ENCODE data around the gene KCNQ2.

The KCNQ2 gene

DNA sequence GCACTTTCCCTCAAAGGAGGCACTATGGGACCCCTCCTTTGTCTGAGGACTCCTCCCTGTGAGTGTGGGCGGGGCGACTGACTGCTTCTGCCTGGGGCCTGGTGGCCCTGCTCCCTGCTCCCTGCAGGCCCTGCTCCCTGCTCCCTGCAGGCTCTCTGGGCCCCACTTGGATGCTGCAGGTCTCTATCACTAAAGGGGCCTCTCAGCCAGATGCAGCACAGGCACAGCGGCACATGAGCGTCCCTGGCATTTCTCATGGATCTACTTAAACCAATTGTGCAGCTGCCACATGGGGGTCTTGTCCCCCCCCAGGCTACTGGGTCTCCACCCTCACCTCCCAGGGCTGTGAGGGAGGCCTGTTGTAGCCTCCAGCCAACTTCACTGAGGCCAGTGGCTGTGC is 18.6 kb upstream of the KCNQ2 start:
- in situ Hi-C loops (cut with HindIII; ENCODE audit: low sequenced_read_pairs), result no loop called here

DNA sequence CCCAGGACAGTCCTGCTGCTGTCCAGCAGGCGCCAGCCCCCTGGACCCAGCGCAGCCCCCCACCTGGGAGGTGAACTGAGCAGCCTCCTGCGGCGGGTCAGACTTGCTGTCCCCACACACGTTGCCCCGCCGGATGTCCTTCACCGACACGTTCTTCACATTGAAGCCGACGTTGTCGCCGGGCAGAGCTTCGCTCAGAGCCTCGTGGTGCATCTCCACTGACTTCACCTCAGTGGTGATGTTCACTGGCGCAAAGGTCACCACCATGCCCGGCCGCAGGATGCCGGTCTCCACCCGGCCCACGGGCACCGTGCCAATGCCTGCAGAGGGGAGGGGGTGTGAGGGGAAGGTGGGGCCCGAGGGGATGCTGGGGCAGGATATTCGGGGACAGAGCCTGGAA is 18.0 kb upstream of the KCNQ2 start:
- in situ Hi-C loops (cut with HindIII; ENCODE audit: low sequenced_read_pairs), result no loop called here

DNA sequence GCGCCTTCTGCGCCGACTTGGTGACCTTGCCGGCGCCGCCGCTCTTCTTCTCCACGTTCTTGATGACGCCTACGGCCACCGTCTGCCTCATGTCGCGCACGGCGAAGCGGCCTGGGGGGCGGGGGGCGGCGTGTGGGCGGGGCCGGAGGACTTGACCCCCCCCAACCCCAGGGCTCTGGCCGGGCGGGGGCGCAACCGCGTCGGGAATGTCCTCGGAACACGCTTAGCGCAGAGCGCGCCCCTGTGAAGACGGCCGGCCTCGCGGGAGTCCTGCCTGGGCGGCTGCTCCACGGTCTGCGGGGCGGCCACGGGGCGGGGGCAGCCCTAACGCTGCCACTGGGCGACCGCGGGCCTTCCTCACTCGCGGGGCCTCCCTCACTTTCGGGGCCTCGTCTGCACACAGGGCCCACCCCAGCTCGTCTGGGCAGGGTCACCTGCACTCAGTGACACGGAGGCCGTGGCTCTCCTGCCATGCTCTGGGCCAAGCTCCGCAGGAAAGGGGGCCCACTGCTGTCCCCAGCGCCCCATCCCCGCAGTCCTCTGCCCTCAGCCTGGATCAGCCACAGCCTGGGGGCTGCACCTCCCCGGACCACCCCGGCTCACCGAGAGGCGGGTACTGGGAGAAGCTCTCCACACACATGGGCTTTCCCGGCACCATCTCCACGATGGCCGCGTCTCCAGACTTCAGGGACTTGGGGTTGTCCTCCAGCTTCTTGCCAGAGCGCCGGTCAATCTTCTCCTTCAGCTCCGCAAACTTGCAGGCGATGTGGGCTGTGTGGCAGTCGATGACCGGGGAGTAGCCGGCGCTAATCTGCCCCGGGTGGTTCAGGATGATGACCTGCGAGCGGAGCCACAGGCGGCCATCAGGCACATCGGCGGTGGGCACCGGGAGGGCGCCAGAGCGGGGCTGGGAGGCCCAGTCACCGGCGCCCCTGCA is 16.1 kb upstream of the KCNQ2 start:
- in situ Hi-C loops (cut with HindIII; ENCODE audit: low sequenced_read_pairs), result no loop called here

DNA sequence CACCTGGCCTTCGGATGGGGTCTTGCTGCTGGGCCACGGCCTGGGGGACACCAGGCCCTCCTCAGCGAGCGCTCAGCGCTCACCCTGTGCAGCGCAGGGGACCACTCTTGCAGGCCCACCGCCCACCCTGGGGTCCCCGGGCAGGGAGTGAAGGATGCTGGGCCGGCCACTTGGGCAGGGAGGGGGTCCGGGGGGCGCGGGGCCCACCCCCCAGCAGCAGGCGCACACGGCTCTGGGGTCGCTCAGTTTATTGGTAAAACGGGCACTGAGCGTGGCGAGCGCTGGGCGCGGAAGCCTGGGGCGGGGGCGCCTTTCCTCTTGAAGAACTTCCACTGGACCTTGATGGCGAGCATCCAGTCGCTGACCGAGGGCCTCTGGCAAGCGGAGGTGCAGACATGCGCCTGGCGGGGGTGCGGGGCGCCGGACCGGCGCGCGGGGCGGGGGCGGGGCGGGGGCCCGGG is 15.4 kb upstream of the KCNQ2 start:
- in situ Hi-C loops (cut with HindIII; ENCODE audit: low sequenced_read_pairs), result no loop called here

DNA sequence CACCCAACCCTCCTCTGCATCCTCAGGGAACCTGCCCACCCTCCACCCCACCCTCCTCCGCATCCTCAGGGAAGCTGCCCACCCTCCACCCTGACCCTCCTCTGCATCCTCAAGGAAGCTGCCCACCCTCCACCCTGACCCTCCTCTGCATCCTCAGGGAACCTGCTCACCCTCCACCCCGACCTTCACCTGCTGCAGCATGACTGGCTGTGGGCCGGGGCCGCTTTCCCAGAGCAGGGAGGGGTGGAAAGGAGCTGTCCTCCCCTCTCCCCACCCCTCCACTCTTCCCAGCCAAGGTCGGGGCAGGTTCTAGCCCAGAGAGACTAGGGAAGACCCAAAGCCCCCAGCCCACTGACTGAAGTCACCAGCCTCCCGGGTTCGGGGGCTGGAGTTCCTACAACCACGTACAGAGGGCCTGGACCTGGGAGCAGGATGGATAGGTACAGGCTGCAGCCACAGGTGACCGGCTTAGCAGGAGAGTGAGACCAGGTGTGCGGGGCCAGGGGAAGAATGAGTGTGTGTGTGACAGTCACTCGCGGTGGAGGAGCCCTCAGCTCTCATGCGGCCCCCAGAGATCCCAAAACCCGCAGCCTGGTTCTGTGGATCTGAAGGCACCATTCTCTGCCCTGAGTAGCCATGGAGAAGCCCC is 14.8 kb upstream of the KCNQ2 start:
- in situ Hi-C loops (cut with HindIII; ENCODE audit: low sequenced_read_pairs), result no loop called here

DNA sequence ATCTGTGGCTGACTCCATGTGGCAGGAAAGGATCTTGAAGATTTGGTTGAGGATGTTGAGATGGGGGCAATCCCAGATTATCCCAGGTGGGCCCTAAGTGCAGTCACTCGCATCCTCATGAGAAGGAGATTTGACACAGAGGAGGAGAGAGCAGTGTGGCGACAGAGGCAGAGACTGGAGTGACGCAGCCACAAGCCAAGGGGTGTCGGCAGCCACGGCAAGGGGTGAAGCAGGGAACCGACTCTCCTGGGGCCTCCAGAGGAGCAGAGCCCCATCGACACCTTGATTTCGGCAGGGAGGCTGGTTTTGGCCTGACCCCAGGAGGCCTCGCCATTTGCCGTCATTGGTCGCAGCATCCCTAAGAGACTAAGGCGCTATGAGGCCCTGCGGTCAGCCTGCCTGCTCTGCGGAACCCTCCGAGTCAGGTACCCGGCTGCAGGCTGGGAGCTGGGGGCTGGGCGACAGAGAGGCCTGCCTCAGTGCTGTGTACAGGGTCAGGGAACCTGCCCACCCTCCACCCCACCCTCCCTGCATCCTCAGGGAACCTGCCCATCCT is 13.9 kb upstream of the KCNQ2 start:
- in situ Hi-C loops (cut with HindIII; ENCODE audit: low sequenced_read_pairs), result no loop called here

DNA sequence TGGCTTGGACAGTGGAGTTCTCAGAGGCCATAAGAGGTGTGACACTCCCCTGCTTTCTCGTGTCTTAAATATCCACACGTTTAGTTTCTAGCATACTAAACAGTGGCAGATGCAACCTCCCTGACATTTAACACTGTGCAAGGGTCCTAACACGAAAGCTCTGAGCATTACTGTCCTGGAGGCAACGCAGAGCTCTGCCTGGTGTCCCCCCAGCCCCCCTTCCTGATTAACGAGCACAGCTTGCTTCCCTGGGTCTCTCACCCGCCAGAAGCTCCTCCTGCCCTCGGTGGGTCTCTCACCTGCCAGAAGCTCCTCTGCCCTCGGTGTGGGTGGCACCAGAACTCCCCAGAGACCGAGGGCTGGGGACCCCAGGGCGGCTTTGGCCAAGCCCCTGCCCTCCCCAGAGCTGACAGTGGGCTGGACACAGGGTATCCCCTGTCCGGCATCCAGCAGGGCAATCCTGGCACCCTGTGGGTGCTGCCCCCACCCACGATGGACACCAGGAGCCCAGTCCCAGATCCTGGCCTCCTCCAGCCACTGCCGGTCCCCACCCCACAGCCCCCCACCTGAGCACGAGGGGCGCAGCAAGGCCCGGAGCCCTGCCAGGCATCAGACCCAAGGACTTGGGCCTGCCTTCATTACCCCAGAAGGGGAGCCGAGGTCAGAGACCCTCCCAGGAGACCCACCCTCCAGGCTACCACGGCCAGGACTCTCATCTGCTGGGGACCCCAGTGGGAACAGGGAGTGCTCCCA is 12.4 kb upstream of the KCNQ2 start:
- in situ Hi-C loops (cut with HindIII; ENCODE audit: low sequenced_read_pairs), result no loop called here

DNA sequence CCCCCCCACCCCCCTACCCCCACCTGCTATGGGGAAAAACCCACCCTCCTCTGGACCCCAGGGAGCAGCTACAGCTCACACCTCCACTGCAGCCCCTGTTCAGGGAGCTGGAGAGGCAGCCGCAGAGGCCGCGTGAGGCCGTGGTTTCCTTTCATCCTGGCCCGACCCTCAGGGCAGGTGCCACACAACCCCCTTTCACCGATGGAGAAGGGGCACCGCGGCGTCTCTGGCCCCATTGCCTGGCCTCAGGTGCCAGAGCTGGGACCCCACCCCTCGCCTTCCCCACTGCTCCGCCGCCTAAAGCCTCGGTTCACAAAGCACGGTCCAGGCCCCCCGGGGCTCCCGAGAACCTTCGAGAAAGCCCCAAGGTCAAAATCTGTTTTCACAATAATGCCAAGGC is 11.8 kb upstream of the KCNQ2 start:
- in situ Hi-C loops (cut with HindIII; ENCODE audit: low sequenced_read_pairs), result no loop called here

DNA sequence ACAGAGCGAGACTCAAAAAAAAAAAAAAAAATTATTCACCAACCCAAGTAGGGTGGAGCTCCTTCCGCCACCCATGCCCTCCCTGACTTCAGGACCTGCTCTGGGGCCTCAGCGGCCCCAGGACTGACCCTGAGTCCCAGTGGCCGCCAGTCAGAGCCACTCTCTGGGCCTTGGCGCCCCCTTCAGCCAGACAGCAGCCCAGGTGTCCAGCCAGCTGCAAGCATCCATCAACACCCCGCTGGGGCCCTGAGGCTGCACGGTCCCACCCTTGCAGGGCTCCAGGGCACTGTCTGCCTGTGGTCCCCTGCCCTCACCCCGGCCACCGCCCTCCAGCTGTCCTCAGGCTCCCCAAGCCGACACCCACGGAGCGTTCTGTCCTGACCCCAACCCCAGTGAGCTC is 11.4 kb upstream of the KCNQ2 start:
- in situ Hi-C loops (cut with HindIII; ENCODE audit: low sequenced_read_pairs), result no loop called here

DNA sequence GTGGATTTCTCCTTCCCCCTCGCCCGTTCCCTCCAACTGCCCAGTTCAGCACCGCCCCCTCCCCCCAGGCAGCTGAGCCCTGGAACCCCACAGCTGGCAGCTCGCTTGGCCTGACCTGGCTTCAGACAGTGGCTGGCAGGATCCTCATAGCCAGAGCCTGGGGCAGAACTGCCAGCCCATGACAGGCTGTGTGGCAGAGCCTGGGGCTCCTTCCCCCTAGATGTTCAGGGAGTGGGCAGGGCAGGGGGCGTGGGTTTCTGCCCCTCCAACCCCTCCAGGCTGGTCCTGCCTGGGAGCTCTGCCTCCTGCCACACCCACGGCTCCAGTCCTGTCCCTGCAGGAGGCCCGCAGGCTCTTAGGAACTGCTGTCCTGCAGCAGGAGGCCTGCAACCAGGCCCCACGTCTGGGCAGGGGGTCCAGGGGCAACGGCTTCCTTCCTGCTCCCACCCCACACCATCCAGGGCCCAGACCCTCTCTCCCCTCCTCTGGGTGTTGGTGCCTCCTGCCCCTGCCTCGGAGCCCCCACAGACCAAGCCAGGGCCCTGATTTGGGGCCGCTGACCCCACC is 9.6 kb upstream of the KCNQ2 start:
- in situ Hi-C loops (cut with HindIII; ENCODE audit: low sequenced_read_pairs), result no loop called here

DNA sequence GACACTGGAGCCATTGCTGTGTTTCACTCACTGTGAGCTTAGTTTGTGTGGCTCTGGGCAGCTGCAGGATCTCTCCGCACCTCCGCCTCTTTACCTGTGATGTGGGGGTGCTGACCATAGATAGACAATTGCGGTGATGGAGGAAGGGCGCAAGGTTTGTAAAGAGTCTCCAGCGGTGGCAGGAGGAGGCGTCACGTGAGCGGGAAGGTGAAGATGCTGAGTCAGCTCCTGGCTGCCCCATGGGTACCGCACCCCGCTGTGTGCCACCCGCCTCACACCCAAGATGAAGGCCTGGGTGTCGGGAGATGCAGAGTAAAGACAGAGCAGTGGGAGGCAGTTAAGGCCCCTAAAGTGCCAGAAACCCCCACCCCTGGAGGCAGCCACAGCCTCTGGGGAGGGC is 9.0 kb upstream of the KCNQ2 start:
- in situ Hi-C loops (cut with HindIII; ENCODE audit: low sequenced_read_pairs), result no loop called here

DNA sequence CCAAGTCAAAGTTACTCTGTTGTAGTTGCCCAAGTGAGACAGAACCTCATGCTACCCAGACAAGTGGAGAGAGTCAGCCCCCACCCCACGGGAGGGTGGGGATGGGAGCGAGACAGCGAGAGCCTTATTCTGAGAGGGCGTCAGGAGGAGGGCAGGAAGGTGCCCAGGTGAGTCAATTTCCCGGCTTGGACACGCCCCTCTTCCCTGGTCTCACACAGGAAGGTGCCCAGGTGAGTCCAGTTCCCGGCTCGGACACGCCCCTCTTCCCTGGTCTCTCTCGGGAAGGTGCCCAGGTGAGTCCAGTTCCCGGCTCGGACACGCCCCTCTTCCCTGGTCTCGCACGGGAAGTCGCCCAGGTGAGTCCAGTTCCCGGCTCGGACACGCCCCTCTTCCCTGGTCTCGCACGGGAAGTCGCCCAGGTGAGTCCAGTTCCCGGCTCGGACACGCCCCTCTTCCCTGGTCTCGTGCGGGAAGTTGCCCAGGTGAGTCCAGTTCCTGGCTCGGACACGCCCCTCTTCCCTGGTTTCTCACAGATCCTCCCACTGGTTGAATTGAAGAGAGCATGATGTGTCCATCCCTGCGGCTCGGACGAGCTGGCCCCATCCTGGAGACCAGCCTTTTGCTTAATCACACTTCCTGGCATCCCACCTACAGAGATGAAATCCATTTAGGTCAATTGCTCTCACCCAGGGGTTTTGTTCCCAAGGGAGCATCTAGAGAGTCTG is 7.4 kb upstream of the KCNQ2 start:
- in situ Hi-C loops (cut with HindIII; ENCODE audit: low sequenced_read_pairs), result loop anchor here (10.0 kb wide), 1 partner anchor 85 kb away; no protein-coding TSS in a partner anchor

DNA sequence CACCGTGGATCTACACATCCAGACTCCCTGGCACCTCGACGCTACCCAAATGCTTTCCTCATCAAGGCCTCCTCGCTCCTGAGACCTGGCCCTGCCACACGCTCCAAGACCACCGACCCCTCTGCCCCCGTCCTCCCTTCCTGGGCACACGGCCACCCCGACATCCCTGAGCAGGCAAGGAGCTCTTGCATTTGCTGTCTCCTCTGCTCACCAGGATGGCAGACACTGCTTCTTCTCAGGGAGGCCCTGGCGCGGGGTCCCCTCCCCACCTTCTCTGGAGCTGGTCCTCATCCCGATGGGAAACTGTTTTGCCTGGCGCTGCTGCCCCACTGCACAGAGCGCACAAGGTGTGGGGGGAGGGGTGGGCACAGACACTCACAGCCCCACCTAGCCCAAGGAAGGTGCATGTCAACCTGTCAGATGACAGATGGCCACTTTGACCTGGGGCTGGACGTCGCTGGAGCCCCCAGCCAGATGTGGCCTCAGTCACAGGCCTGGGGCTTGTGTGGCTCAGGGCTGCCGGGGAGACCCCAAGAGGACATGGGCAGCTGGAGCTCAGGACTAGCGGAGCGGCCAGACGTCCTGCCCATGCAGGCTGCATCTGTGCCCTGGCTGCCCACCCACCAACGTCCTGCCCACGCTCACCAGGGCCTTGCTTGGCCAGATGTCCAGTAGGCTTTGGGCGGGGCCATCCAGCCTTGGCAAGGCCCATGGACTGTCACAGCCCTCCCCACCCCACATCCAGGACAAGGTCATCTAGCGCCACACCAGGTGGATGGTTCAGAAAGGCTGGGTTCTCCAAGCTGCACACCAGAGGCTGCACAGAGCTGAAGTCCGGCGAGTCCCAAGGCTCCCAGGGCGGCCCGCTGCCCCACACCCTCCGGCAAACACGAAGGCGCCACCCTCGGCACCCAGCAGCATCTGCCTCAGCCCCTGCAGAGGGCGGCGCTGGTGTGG is 6.2 kb upstream of the KCNQ2 start:
- in situ Hi-C loops (cut with HindIII; ENCODE audit: low sequenced_read_pairs), result loop anchor here (10.0 kb wide), 1 partner anchor 84 kb away; no protein-coding TSS in a partner anchor

DNA sequence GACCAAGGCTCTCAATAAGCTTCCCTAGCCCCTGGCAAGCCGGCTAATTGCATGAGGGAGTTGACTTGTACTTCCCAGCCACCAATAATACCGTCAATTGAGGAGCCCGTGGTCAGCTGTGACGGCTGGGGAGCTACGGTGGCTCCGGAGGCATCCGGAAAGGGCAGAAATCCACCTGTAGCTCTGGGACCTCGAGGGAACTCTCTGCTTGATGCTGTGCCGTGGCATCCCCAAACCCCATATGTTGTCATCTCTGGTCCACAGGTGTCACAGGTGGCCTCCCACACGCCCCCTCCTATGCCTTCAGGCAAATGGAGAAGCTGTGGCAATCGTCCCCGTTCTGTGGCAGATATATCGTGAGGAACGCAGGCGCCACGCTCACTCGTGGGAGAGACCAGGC is 5.5 kb upstream of the KCNQ2 start:
- in situ Hi-C loops (cut with HindIII; ENCODE audit: low sequenced_read_pairs), result loop anchor here (10.0 kb wide), 1 partner anchor 83 kb away; no protein-coding TSS in a partner anchor

DNA sequence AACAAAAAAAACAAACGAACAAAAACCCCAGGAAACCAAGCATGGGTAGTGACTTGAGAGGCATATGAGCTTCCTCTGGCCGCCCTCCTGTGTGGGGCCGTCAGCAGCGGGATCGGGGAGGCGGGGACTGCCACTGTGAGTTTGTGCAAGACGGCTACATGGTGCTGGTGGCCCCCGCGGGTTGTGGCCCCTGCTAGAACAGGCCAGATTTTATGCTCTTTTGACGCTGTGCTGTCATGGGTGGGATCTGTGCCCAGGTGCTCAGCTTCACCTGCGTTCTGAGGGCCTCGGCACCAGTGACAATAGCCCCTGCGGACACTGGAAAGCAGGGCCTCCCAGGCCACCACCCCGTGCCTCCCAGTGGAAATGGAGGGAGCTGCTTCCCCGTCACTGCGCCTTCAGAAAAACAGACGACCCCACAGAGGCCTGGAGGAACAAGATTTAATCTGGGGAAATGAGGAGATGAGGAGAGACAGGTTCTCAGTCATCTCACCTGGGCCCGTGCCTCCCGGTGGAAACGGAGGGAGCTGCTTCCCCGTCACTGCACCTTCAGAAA is 4.7 kb upstream of the KCNQ2 start:
- in situ Hi-C loops (cut with HindIII; ENCODE audit: low sequenced_read_pairs), result loop anchor here (10.0 kb wide), 1 partner anchor 82 kb away; no protein-coding TSS in a partner anchor

DNA sequence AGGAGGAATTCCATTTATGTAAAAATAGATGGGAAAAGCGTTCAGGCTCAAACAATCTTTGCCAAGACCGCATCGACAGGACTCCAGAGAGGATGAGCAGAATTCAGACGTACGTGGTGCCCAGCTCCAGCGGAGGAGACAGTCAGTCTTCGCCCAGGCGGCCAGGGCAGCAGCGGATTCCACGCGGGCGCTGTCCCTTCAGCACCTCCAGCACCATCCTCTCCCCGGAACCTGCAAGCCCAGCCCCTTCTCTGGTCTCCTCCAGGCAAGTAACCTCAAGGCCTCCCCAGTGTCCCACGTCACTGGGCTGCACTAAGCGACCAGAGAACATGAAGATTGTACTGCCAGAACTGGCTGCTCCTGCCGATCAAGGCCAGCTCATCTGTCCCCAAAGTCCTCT is 2.8 kb upstream of the KCNQ2 start:
- in situ Hi-C loops (cut with HindIII; ENCODE audit: low sequenced_read_pairs), result loop anchor here (10.0 kb wide), 1 partner anchor 80 kb away; no protein-coding TSS in a partner anchor

DNA sequence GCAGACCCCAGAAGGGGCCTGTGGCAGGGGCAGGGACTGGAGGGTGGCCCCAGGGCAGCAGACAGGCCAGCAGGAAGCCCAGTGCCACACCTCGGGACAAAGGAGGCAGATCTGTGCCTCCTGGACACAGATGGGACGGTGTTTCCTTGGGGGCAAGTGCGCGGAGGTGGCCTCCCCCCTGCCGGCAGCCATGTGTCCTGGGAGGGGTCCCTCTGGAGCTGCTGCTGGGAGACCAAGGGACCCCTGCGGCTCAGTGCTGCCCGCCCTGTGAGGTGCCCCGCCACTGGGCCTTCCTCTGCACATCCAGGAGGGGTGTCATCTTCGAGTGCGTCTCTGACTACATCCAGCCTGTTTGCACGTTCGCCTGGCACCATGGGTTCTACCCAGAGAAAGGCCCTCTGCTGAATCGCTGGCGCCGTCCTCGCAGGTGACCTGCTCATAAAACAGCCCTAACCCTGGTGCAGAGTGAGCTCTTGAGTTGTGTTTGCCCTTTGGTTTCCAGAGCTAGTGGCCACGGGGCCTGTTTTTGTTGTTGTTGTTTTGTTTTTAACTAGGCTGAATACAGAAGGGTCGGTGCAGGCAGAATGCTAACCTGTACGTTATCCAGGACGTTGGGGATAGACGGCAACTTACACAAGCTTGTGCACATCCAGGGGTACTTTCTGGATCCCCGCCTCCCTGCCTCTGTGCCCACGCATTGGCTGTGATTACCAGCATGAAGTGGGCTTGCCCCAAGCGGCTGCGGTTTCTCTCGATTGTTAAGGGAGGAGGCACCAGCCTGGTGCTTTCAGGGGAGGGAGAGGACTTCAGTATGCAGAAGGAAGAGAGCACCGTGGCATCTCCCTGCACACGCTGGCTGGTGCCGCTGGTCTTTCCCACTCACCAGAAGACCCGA is 1.3 kb upstream of the KCNQ2 start:
- in situ Hi-C loops (cut with HindIII; ENCODE audit: low sequenced_read_pairs), result loop anchor here (5.0 to 10.0 kb wide), 2 partner anchors 63 to 79 kb away; partner anchors contain the start of gene PTK6

Measured in endothelial cell of hepatic sinusoid (primary cell).